Caki2 (cell line): ENCODE data around the gene PXDC1. TPM values are rescaled to one million over a fixed set of nuclear protein-coding genes. Genes with fewer than 3 reads are reported as not detected.
"Not testable (repeated sequence)": the region's sequence is repeated elsewhere in the genome, so short reads cannot be mapped to it uniquely, and the experiment has no call there.

ENCODE experiments used
- DNase-seq: peaks from one replicate; pipeline ENCODE4 v3.0.0-alpha.2; 2015; ENCODE audit warnings: low read depth
- in situ Hi-C: cut with HindIII; loops from 2 replicates; pipeline ENCODE4 v1.10.0; 2016; ENCODE audit warnings: low sequenced_read_pairs, low pct_unique_long_range_greater_than_20kb, mixed read lengths
- total RNA-seq: library from RNA; depleted of rRNA; stranded (reverse); fragments of >200 nt; shearing (Covaris generic); gene quantifications from 2 replicates; pipeline ENCODE4 v1.2.3, GENCODE V29; 2014; ENCODE audit warnings: low replicate concordance; rRNA removed

PXDC1 gene
- total RNA-seq, 1 experiment from 2014 or later = 60.5 TPM

GRCh38 chr6:3707024-3707423, 44.5 kb downstream of the PXDC1 start:
- no peak for DNase-seq
- in situ Hi-C loops = no loop called here

GRCh38 chr6:3706547-3706946, 45.0 kb downstream of the PXDC1 start:
- no peak for DNase-seq
- in situ Hi-C loops = no loop called here

- DNase-seq = no peak
- in situ Hi-C loops = no loop called here
Measured at GRCh38 chr6:3701631-3702030, 49.9 kb downstream of the PXDC1 start.

GRCh38 chr6:3699231-3699630, 52.3 kb downstream of the PXDC1 start:
- in situ Hi-C loops = no loop called here
- no peak for DNase-seq

- in situ Hi-C loops = no loop called here
- no peak for DNase-seq
Measured at GRCh38 chr6:3698021-3698420, 53.5 kb downstream of the PXDC1 start.

GRCh38 chr6:3697609-3698008, 53.9 kb downstream of the PXDC1 start:
- no peak for DNase-seq
- in situ Hi-C loops = no loop called here

- DNase-seq = no peak
- in situ Hi-C loops = no loop called here
Measured at GRCh38 chr6:3696525-3697088, 54.9 kb downstream of the PXDC1 start.

- in situ Hi-C loops = no loop called here
Measured at GRCh38 chr6:3695065-3695817, 56.3 kb downstream of the PXDC1 start.

GRCh38 chr6:3693831-3694230, 57.7 kb downstream of the PXDC1 start:
- in situ Hi-C loops = no loop called here
- DNase-seq = no peak

More at GRCh38 chr6:3695065-3695817, 56.3 kb downstream of the PXDC1 start:
- no peak for DNase-seq

GRCh38 chr6:3690506-3690905, 61.0 kb downstream of the PXDC1 start:
- in situ Hi-C loops = no loop called here
- no peak for DNase-seq

- in situ Hi-C loops = no loop called here
- DNase-seq = no peak
Measured at GRCh38 chr6:3687847-3688246, 63.7 kb downstream of the PXDC1 start.

GRCh38 chr6:3683331-3683730, 68.2 kb downstream of the PXDC1 start:
- in situ Hi-C loops = no loop called here
- no peak for DNase-seq

GRCh38 chr6:3678946-3679345, 72.6 kb downstream of the PXDC1 start:
- DNase-seq = no peak
- in situ Hi-C loops = no loop called here

- in situ Hi-C loops, DNase-seq: not testable (repeated sequence)
Measured at GRCh38 chr6:3677751-3678150, 73.8 kb downstream of the PXDC1 start.

GRCh38 chr6:3677351-3677750, 74.2 kb downstream of the PXDC1 start:
- DNase-seq, in situ Hi-C loops: not testable (repeated sequence)

Other genes with a start within 250 kb of the PXDC1 start
- gene FAM50B, start 97.7 kb upstream of the PXDC1 start, total RNA-seq = 34.0 and 42.6 TPM in 2 replicates